C4-2B (cell line): ENCODE results near the gene SP5.
"Not testable (repeated sequence)": the region's sequence is repeated elsewhere in the genome, so short reads cannot be mapped to it uniquely, and the experiment has no call there.

ENCODE experiments used
- H3K27ac ChIP-seq: fragments of 450-650 bp; 2 replicates; pipeline ENCODE4 v1.5.1; 2017
- ZFX ChIP-seq: fragments of 450-650 bp; IDR thresholded peaks from 2 replicates; pipeline ENCODE4 v1.6.1; 2017
- TF ChIP-seq, protein P1 (sequence below): fragments of 450-650 bp; conservative IDR thresholded peaks from 2 replicates; pipeline ENCODE4 v1.5.1; 2017; ENCODE audit warnings: mild to moderate bottlenecking

Gene SP5

DNA sequence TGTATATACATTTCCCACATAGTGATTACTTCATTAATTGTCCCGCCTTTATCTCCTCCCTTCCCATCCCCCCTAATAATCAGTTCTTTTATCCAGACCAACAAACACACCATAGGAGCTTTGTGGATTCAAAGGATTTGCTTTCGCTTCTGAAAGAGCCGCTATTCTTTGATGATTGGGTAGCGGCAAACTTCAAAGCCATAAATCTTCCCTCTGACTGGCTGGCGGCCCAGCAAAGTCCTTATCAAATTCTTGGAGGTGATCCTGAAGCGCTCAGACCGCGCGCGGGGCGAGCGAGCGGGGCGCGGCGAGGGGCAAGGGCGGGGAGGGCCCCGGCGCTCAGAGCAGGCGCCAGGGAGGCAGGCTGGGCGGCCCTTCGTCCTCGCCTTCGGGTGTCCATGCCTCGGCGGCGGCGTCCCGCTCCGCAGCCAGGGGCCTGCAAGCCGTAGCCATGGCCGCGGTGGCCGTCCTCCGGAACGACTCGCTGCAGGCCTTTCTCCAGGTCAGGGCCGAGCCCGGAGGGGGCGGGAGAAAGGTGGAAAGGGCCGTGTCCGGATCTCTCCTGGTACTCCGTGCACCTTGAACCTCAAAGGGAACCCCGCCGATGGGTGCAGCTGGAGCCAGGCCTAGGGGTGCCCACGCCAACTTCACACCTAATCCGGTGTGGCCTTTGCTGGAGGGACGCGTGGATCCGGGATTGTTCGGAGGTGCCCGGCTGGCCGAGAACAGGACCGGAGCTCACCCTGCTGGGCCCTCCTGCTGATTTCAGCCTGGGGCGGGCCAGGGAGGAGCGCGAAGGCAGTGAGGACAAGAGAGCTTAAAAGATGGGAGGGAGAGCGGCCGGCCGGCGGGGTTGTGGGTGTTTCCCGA, at the start of gene SP5:
TSS of gene SP5 (plus strand) at position 276 of the 870 bp plus-strand sequence. CDS start at position 452, 176 bp downstream.
- H3K27ac ChIP-seq = peak within 1 kb of the TSS; percentile 39

DNA sequence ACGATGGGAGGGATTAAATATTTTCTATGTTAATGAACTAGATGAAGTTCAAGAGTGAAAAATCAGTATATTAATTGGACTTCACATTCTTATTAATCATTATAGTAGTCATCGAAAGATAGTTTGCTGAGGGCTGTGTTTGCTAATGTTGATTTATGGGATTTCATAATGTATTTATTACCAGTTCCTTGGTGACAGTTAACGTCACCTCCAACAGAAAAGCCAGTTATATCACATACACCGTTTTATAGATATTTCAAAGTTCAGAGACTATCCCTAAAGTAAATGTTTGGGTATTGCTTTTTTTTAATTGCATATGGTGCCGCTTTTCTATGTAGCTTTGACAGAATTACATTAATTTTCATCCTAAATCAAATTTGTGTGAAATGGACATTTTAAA, 49.4 kb upstream of the SP5 start:
- no peak overlapping the region for H3K27ac ChIP-seq
- TF ChIP-seq, protein P1, sequence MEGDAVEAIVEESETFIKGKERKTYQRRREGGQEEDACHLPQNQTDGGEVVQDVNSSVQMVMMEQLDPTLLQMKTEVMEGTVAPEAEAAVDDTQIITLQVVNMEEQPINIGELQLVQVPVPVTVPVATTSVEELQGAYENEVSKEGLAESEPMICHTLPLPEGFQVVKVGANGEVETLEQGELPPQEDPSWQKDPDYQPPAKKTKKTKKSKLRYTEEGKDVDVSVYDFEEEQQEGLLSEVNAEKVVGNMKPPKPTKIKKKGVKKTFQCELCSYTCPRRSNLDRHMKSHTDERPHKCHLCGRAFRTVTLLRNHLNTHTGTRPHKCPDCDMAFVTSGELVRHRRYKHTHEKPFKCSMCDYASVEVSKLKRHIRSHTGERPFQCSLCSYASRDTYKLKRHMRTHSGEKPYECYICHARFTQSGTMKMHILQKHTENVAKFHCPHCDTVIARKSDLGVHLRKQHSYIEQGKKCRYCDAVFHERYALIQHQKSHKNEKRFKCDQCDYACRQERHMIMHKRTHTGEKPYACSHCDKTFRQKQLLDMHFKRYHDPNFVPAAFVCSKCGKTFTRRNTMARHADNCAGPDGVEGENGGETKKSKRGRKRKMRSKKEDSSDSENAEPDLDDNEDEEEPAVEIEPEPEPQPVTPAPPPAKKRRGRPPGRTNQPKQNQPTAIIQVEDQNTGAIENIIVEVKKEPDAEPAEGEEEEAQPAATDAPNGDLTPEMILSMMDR = no peak
- no peak for TF ChIP-seq ZFX

More for the DNA sequence above, at the start of gene SP5:
- TF ChIP-seq ZFX = peak; percentile 52
- TF ChIP-seq, protein P1 = peak; percentile 10; the same call in 1 of the 2 replicates

DNA sequence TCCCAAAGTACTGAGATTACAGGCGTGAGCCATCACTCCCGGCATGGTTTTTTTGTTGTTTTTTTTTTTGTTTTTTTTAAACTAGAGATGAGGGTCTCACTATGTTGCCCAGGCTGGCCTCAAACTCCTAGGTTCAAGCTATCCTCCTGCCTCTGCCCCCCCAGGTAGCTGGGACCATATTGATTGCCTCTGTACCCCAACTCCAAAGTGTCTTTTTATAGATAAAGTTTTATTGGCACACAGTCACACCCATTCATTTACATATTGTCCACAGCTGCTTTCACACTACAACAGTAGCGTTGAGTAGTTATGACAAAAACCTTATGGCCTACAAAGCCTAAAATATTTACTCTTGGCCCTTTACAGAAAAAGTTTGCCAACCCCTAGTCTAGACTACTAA, 45.2 kb upstream of the SP5 start:
- H3K27ac ChIP-seq = no peak overlapping the region
- TF ChIP-seq ZFX = no peak
- TF ChIP-seq, protein P1 = no peak

DNA sequence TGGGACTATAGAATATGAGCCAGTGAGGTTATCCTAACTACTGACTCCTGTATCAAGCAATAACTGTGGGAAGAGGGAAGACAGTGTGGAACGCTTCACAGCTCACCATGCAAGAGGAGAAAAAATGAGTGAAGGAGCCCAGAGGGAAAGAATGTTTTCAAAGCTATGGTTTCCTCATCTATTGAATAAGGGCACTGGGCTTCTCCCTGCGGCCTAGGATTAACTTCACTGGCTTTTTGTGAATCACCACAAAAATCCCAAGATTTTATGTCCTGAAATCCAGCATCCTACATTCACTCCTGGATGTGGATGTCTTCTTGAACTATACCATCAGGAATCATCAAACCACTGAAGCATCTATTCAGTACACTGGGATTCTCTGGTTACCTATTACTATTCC, 44.5 kb upstream of the SP5 start:
- no peak overlapping the region for H3K27ac ChIP-seq
- TF ChIP-seq ZFX = no peak
- TF ChIP-seq, protein P1 = no peak

DNA sequence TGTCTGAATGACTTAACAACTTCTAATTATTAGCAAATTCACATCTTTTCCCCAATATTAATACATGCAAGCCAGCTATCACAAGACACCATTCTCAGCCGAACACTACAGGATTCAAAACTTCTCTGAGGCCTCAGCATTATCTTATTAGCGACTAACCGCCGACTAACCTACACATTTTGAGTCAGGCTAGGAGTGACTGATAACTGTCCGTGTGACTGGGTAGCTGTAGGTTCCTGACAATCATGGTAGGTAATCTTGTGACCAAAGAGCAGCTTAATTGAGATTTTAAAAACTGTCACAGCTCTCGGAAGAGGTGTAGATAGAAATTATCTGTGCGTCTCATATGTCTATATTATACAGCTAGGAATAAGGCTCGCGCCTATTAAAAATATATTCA, 44.1 kb upstream of the SP5 start:
- H3K27ac ChIP-seq = no peak overlapping the region
- no peak for TF ChIP-seq ZFX
- TF ChIP-seq, protein P1 = no peak

DNA sequence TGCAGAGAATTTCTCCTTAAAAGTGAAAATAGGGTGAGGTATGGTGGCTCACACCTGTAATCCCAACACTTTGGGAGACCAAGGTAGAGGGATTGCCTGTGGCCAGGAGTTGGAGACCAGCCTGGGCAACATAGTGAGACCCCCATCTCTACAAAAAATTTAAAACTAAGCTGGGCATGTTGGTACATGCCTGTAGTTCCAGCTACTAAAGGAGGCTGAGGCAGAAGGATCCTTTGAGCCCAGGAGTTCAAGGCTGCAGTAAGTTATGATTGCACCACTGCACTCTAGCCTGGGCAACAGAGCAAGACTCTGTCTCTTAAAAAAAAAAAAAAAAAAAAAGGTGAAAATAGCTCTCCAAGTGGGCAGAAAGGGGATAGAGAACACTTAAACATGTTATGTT, 40.9 kb upstream of the SP5 start:
- not testable (repeated sequence) for H3K27ac ChIP-seq

DNA sequence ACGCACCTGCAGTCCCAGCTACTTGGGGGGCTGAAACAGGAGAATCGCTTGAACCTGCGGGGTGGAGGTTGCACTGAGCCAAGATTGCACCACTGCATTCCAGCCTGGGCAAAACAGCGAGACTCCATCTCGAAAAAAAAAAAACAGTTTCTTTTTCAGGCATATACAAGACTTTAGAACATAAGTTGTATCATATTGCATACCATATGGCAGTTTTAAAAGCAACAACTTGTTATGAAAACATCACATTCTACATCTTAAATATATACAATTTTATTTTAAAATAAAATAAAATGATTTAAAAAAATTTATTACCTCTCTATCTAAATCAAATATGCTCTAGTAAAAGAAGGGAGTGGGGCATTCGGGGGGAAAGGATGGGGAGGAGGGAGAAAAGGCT, 39.4 kb upstream of the SP5 start:
- no peak overlapping the region for H3K27ac ChIP-seq
- no peak for TF ChIP-seq ZFX

DNA sequence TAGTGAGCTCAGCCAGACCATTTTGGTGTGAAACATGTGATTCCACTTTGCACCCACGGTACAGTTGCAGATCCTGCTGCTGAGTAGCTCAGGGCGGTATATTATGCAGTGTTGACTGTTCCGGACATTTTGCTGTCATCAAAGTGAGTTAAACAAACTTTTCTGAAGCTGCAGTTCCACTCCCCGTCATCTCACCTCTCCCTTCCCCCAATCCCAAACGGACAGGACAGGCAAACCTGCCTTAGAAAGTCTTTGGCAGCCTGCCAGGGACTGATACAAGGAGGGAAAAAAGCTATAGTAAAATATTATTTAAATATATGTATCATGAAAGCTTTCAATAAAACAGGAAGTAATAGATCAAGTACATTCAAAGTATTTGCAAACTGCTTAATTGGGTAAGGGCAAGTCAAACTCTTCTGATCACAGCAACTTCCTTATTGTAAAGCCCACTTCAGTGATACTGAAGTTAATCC, 35.5 kb upstream of the SP5 start:
- H3K27ac ChIP-seq = peak overlapping the region; percentile 33; the same call in 1 of the 2 replicates
- TF ChIP-seq ZFX = no peak
- TF ChIP-seq, protein P1 = no peak
